ENCODE data around the gene ATP2A1. TPM values are rescaled to one million over a fixed set of nuclear protein-coding genes. Genes with fewer than 3 reads are reported as not detected.
A peak's percentile ranks its signal among the peaks of the same experiment; 100 is the strongest.

Gene ATP2A1
- total and polyA plus RNA-seq, 2 of the 13 experiments (the other 11 are each of a cell fraction or from before 2014, with no cell fraction given): 3.2 to 12.5 TPM

DNA sequence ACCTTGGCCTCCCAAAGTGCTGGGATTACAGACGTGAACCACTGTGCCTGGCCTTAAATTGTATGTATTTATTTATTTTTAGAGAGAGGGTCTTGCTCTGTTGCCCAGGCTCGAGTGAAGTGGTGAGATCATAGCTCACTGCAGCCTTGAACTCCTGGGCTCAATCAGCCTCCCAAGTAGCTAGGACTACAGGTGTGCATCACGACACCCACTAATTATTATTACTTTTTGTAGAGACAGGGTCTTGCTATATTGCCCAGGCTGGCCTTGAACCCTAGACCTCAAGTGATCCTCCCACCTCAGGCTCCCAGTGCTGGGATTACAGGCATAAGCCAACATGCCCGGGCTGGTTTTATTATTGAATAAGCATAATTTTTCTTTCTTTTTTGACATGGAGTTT, 68.4 kb downstream of the ATP2A1 start:
- intact Hi-C loops (cut with micrococcal nuclease; ENCODE audit: unreplicated experiment): no loop called here
- no peak overlapping the region for H3K4me2 ChIP-seq (ENCODE audit: low read depth, low read length)
- H3K36me3 ChIP-seq (replicated peaks in 1 of 2; ENCODE audit: control insufficient read depth in 1 of 2, insufficient read depth in 2 of 2, low read length in 2 of 2): no peaks in the 10 kb centered on the region
- DNase-seq (ENCODE audit: low spot score): no peak
- in situ Hi-C loops (cut with HindIII; ENCODE audit: extremely low pct_ligation_motif_present, low pct_unique_long_range_greater_than_20kb): no loop called here
- no peaks in the 10 kb centered on the region; a peak in 1 of 5 replicates for H3K27me3 ChIP-seq (ENCODE audit: control insufficient read depth in 1 of 2, insufficient read depth in 2 of 2, low read length in 2 of 2)
- no peaks in the 10 kb centered on the region for H4K20me1 ChIP-seq (ENCODE audit: insufficient read depth, low read length)
- 57% methylated on average over 4 of the region's 4 CpGs for WGBS (ENCODE audit: low lambda C conversion rate)
- ChIA-PET CTCF (ENCODE audit: low intra/inter-chr PET ratio, low total read pairs) (interaction anchor here (0.8 to 2.7 kb wide), 4 partner anchors 10 to 72 kb away, joined by 3 to 32 read pairs (median 5); no protein-coding TSS in a partner anchor), POLR2A (interaction anchor here (1.2 kb wide), 1 partner anchor 74 kb away, joined by 3 read pairs; no protein-coding TSS in a partner anchor)
- H3K4me3 ChIP-seq (replicated peaks in 1 of 3; ENCODE audit: insufficient read depth in 1 of 3, low read depth in 2 of 3, low read length in 3 of 3): no peak overlapping the region
- ATAC-seq: no peak
- FAIRE-seq: no peak
- peaks cover 36% of the 10 kb centered on the region for H3K4me1 ChIP-seq (ENCODE audit: insufficient read depth, low read length)
- no peaks in the 10 kb centered on the region for H3K9me3 ChIP-seq (ENCODE audit: low read length)
- no peak overlapping the region for H3K27ac ChIP-seq (ENCODE audit: extremely low read length, insufficient read depth, low read length)
- no TSS peak for BruUV-seq (replicated peaks)
- peaks cover 6% of the 10 kb centered on the region for H3K79me2 ChIP-seq (ENCODE audit: insufficient read depth, low read length)
- H3K9ac ChIP-seq (ENCODE audit: insufficient read depth, low read depth, low read length): no peak overlapping the region
- no peak overlapping the region for H2AFZ ChIP-seq (ENCODE audit: low read length)
- peak; percentile 96 for TF ChIP-seq ZNF121 (CRISPR knock-in tag; IDR thresholded peaks at IDR 0.05)
- no peak for TF ChIP-seq REXO4 (CRISPR knock-in tag; IDR thresholded peaks at IDR 0.05; ENCODE audit: borderline replicate concordance)

DNA sequence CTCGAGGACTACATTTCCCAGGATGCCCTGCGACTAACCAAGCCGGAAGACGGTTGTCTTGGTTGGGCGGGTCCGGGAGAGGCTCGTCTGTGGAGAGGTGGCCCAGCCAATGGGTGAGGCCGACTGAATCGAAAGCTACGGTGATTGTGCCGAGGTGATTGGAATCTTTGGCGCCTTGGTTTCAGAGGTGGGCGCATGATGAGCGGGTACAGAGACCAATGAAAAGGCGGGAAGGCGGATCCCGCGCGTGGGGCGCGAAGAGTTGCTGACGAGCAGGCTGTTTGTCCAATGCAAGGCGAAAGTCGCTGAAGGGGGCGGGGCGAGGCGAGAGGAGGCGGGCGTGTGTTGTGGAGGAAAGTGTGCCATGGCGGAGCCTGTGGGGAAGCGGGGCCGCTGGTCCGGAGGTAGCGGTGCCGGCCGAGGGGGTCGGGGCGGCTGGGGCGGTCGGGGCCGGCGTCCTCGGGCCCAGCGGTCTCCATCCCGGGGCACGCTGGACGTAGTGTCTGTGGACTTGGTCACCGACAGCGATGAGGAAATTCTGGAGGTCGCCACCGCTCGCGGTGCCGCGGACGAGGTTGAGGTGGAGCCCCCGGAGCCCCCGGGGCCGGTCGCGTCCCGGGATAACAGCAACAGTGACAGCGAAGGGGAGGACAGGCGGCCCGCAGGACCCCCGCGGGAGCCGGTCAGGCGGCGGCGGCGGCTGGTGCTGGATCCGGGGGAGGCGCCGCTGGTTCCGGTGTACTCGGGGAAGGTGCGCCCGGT, 72.5 kb downstream of the ATP2A1 start, which contains the start of gene NFATC2IP:
Gene NFATC2IP (plus strand): TSS at position 290 of the 762 bp plus-strand sequence. CDS start 75 bp downstream, at position 365.
- CTCF ChIA-PET (ENCODE audit: low intra/inter-chr PET ratio, low total read pairs): no interaction called here
- peak within 1 kb of the TSS; percentile 67 for H3K27ac ChIP-seq (ENCODE audit: extremely low read length, insufficient read depth, low read length)
- peak within 1 kb of the TSS; percentile 90 for H3K9ac ChIP-seq (ENCODE audit: insufficient read depth, low read depth, low read length)
- H3K4me3 ChIP-seq (replicated peaks in 1 of 3; ENCODE audit: insufficient read depth in 1 of 3, low read depth in 2 of 3, low read length in 3 of 3): peak within 1 kb of the TSS; percentile 93 to 99 (median 97)
- POLR2A ChIA-PET: interaction anchor here (0.6 to 2.5 kb wide), 15 partner anchors 10 to 129 kb away, joined by 3 to 14 read pairs (median 5); partner anchors contain the start of genes ATXN2L, RABEP2 and TUFM
- no peaks in the 10 kb centered on the region for H3K9me3 ChIP-seq (ENCODE audit: low read length)
- peaks cover 15% of the 10 kb centered on the region for H3K79me2 ChIP-seq (ENCODE audit: insufficient read depth, low read length)
- peak within 1 kb of the TSS; percentile 93 for H3K4me2 ChIP-seq (ENCODE audit: low read depth, low read length)
- BruUV-seq (replicated peaks): no TSS peak
- ATAC-seq (peak; percentile 97), FAIRE-seq (peak; percentile 99), DNase-seq (ENCODE audit: low spot score) (peak; percentile 100)
- under 1% methylated on average over 50 of the region's 79 CpGs for WGBS (ENCODE audit: low lambda C conversion rate)
- no peaks in the 10 kb centered on the region for H4K20me1 ChIP-seq (ENCODE audit: insufficient read depth, low read length)
- intact Hi-C loops (cut with micrococcal nuclease; ENCODE audit: unreplicated experiment) (loop anchor here (1.0 kb wide), 1 partner anchor 105 kb away; the partner anchor contains the start of gene TUFM), in situ Hi-C loops (cut with HindIII; ENCODE audit: extremely low pct_ligation_motif_present, low pct_unique_long_range_greater_than_20kb) (no loop called here)
- no peak within 1 kb of the TSS for H2AFZ ChIP-seq (ENCODE audit: low read length)
- H3K36me3 ChIP-seq (replicated peaks in 1 of 2; ENCODE audit: control insufficient read depth in 1 of 2, insufficient read depth in 2 of 2, low read length in 2 of 2): peaks cover 12 to 26% of the 10 kb centered on the region in 2 experiments
- H3K4me1 ChIP-seq (ENCODE audit: insufficient read depth, low read length): peaks cover 49% of the 10 kb centered on the region
- H3K27me3 ChIP-seq (ENCODE audit: control insufficient read depth in 1 of 2, insufficient read depth in 2 of 2, low read length in 2 of 2): no peaks in the 10 kb centered on the region; a peak in 1 of 5 replicates
- TF ChIP-seq, protein P1, sequence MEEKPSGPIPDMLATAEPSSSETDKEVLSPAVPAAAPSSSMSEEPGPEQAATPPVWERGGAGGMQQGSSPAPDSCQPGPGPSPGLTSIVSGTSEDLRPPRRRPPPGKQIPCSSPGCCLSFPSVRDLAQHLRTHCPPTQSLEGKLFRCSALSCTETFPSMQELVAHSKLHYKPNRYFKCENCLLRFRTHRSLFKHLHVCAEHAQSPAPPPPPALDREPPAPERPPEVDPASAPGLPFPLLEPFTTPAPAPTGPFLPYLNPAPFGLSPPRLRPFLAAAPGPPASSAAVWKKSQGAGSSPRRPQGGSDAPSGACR (CRISPR knock-in tag; IDR thresholded peaks at IDR 0.05): no peak
- TF ChIP-seq, protein P2, sequence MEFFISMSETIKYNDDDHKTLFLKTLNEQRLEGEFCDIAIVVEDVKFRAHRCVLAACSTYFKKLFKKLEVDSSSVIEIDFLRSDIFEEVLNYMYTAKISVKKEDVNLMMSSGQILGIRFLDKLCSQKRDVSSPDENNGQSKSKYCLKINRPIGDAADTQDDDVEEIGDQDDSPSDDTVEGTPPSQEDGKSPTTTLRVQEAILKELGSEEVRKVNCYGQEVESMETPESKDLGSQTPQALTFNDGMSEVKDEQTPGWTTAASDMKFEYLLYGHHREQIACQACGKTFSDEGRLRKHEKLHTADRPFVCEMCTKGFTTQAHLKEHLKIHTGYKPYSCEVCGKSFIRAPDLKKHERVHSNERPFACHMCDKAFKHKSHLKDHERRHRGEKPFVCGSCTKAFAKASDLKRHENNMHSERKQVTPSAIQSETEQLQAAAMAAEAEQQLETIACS (CRISPR knock-in tag; IDR thresholded peaks at IDR 0.05): no peak
- TF ChIP-seq ZNF253 (CRISPR knock-in tag; IDR thresholded peaks at IDR 0.05; ENCODE audit: borderline replicate concordance): peak; percentile 28; the same call in 1 of the 2 replicates
- TF ChIP-seq ISL2 (CRISPR knock-in tag; IDR thresholded peaks at IDR 0.05): peak; percentile 5; the same call in 1 of the 2 replicates
- TF ChIP-seq, protein P3, sequence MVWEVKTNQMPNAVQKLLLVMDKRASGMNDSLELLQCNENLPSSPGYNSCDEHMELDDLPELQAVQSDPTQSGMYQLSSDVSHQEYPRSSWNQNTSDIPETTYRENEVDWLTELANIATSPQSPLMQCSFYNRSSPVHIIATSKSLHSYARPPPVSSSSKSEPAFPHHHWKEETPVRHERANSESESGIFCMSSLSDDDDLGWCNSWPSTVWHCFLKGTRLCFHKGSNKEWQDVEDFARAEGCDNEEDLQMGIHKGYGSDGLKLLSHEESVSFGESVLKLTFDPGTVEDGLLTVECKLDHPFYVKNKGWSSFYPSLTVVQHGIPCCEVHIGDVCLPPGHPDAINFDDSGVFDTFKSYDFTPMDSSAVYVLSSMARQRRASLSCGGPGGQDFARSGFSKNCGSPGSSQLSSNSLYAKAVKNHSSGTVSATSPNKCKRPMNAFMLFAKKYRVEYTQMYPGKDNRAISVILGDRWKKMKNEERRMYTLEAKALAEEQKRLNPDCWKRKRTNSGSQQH (CRISPR knock-in tag; IDR thresholded peaks at IDR 0.05; ENCODE audit: low read depth): no peak
- 0 out of 2 replicates have a peak, but pooled peaks have one; percentile 74 for TF ChIP-seq PCBP1 (IDR thresholded peaks at IDR 0.05; ENCODE audit: borderline replicate concordance, low read depth, low read length)
- peak; percentile 73; the same call in 1 of the 2 replicates for TF ChIP-seq PAWR (CRISPR knock-in tag; IDR thresholded peaks at IDR 0.05; ENCODE audit: borderline replicate concordance)
- peak; percentile 85; the same call in 1 of the 2 replicates for TF ChIP-seq ZNF230 (CRISPR knock-in tag; IDR thresholded peaks at IDR 0.05)
- TF ChIP-seq, protein P4, sequence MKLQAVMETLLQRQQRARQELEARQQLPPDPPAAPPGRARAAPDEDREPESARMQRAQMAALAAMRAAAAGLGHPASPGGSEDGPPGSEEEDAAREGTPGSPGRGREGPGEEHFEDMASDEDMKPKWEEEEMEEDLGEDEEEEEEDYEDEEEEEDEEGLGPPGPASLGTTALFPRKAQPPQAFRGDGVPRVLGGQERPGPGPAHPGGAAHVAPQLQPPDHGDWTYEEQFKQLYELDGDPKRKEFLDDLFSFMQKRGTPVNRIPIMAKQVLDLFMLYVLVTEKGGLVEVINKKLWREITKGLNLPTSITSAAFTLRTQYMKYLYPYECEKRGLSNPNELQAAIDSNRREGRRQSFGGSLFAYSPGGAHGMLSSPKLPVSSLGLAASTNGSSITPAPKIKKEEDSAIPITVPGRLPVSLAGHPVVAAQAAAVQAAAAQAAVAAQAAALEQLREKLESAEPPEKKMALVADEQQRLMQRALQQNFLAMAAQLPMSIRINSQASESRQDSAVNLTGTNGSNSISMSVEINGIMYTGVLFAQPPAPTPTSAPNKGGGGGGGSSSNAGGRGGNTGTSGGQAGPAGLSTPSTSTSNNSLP (IDR thresholded peaks at IDR 0.05; ENCODE audit: low read depth, low read length): peak; percentile 65; the same call in 1 of the 2 replicates

Data from HepG2 (cell line).